HEK293 (cell line): ENCODE data around the gene AMY2B.
"Not testable (repeated sequence)": the region's sequence is repeated elsewhere in the genome, so short reads cannot be mapped to it uniquely, and the experiment has no call there.

Experiments used
- CTCF ChIA-PET: fragments of 350-600 bp; formaldehyde crosslinking; extraction: SDS; loops from one replicate; lab custom pipeline; 2021; ENCODE audit warnings: antibody characterized with exemption; lab: Yijun Ruan, JAX
- POLR2A ChIA-PET: fragments of 300-600 bp; formaldehyde crosslinking; extraction: SDS; loops from one replicate; lab custom pipeline; 2020; ENCODE audit warnings: antibody characterized with exemption, inconsistent platforms; lab: Yijun Ruan, JAX
- H3K27ac ChIP-seq: fragments of 200-500 bp; sonication (Bioruptor generic); 2 replicates; pipeline ENCODE4 v1.5.1; 2014; ENCODE audit warnings: low read depth, low read length, control low read depth, inconsistent platforms; ENCODE audit errors: extremely low read depth
- H3K36me3 ChIP-seq, 2 experiments: fragments of 200-500 bp in 1 of 2; sonication (Bioruptor generic) in 1 of 2; 1 replicate in 1 of 2; 2 replicates in 1 of 2; pipeline ENCODE4 v1.5.1; 2014 to 2017; ENCODE audit warnings: inconsistent platforms in 2 of 2, low read length in 2 of 2; ENCODE audit not compliant: control insufficient read depth in 2 of 2, insufficient read depth in 1 of 2
- H3K4me1 ChIP-seq: fragments of 200-500 bp; sonication (Bioruptor generic); 2 replicates; pipeline ENCODE4 v1.5.1; 2014; ENCODE audit warnings: mild to moderate bottlenecking, low read length, inconsistent platforms; ENCODE audit not compliant: control insufficient read depth, insufficient read depth
- H3K4me3 ChIP-seq: 2 replicates; pipeline ENCODE4 v1.5.1; 2011; ENCODE audit warnings: low read depth, mild to moderate bottlenecking, control low read depth, low read length, moderate library complexity
- H3K9me3 ChIP-seq: fragments of 200-500 bp; sonication (Bioruptor generic); 2 replicates; pipeline ENCODE4 v1.5.1; 2014; ENCODE audit warnings: low read depth, low read length, inconsistent platforms; ENCODE audit not compliant: control insufficient read depth, insufficient read depth
- EGR2 ChIP-seq: fragments of 450-650 bp; formaldehyde crosslinking; IDR thresholded peaks from 2 replicates; pipeline ENCODE4 v1.5.1; 2016; ENCODE audit warnings: low read depth, missing biosample characterization, missing genetic modification characterization
- GLIS1 ChIP-seq: fragments of 450-650 bp; formaldehyde crosslinking; IDR thresholded peaks from 2 replicates; pipeline ENCODE4 v1.5.1; 2016; ENCODE audit warnings: missing biosample characterization, missing genetic modification characterization
- GLIS2 ChIP-seq: fragments of 450-650 bp; formaldehyde crosslinking; IDR thresholded peaks from 2 replicates; pipeline ENCODE4 v1.5.1; 2016; ENCODE audit warnings: missing biosample characterization, missing genetic modification characterization
- HOXA7 ChIP-seq: sonication (generic); formaldehyde crosslinking; IDR thresholded peaks from 2 replicates; pipeline ENCODE4 v1.8.1; 2022; ENCODE audit warnings: missing genetic modification reagents, borderline replicate concordance
- MEIS1 ChIP-seq: sonication (generic); formaldehyde crosslinking; IDR thresholded peaks from 2 replicates; pipeline ENCODE4 v1.8.1; 2022; ENCODE audit warnings: missing genetic modification reagents, mild to moderate bottlenecking, borderline replicate concordance
- PRDM1 ChIP-seq: fragments of 450-650 bp; formaldehyde crosslinking; IDR thresholded peaks from 2 replicates; pipeline ENCODE4; 2016; ENCODE audit warnings: missing biosample characterization, missing genetic modification characterization
- RBAK ChIP-seq: fragments of 450-650 bp; formaldehyde crosslinking; IDR thresholded peaks from 2 replicates; pipeline ENCODE4 v1.5.1; 2016; ENCODE audit warnings: missing biosample characterization, missing genetic modification characterization
- SALL2 ChIP-seq: fragments of 450-650 bp; formaldehyde crosslinking; IDR thresholded peaks from 2 replicates; pipeline ENCODE4 v1.5.0; 2017; ENCODE audit warnings: missing biosample characterization, mild to moderate bottlenecking, missing genetic modification characterization, borderline replicate concordance
- YY1 ChIP-seq: fragments of 450-650 bp; formaldehyde crosslinking; IDR thresholded peaks from 2 replicates; pipeline ENCODE4 v1.5.1; 2018; ENCODE audit warnings: missing biosample characterization, missing genetic modification characterization
- ZFHX2 ChIP-seq: fragments of 450-650 bp; formaldehyde crosslinking; conservative IDR thresholded peaks from 2 replicates; pipeline ENCODE4 v1.5.1; 2016; ENCODE audit warnings: missing biosample characterization, missing genetic modification characterization
- ZFP3 ChIP-seq: fragments of 450-650 bp; formaldehyde crosslinking; IDR thresholded peaks from 2 replicates; pipeline ENCODE4 v1.5.1; 2016; ENCODE audit warnings: low read depth, missing biosample characterization, missing genetic modification characterization
- ZNF112 ChIP-seq: fragments of 450-650 bp; formaldehyde crosslinking; IDR thresholded peaks from 2 replicates; pipeline ENCODE4 v1.5.0; 2017; ENCODE audit warnings: missing biosample characterization, missing genetic modification characterization
- ZNF140 ChIP-seq: fragments of 450-650 bp; formaldehyde crosslinking; IDR thresholded peaks from 2 replicates; pipeline ENCODE4 v1.5.1; 2016; ENCODE audit warnings: missing biosample characterization, missing genetic modification characterization
- ZNF155 ChIP-seq: fragments of 450-650 bp; formaldehyde crosslinking; IDR thresholded peaks from 2 replicates; pipeline ENCODE4 v1.5.1; 2016; ENCODE audit warnings: missing biosample characterization, missing genetic modification characterization
- ZNF311 ChIP-seq: fragments of 450-650 bp; formaldehyde crosslinking; IDR thresholded peaks from 2 replicates; pipeline ENCODE4 v1.5.1; 2017; ENCODE audit warnings: missing biosample characterization, missing genetic modification characterization, borderline replicate concordance
- ZNF416 ChIP-seq: fragments of 450-650 bp; formaldehyde crosslinking; IDR thresholded peaks from 2 replicates; pipeline ENCODE4 v1.5.1; 2016; ENCODE audit warnings: missing biosample characterization, missing genetic modification characterization
- ZNF610 ChIP-seq: fragments of 450-650 bp; formaldehyde crosslinking; IDR thresholded peaks from 2 replicates; pipeline ENCODE4 v1.5.1; 2016; ENCODE audit warnings: missing biosample characterization, missing genetic modification characterization, borderline replicate concordance
- ZNF623 ChIP-seq: fragments of 450-650 bp; formaldehyde crosslinking; IDR thresholded peaks from 2 replicates; pipeline ENCODE4 v1.5.1; 2016; ENCODE audit warnings: missing biosample characterization, missing genetic modification characterization
- ZNF645 ChIP-seq: fragments of 450-650 bp; formaldehyde crosslinking; IDR thresholded peaks from 2 replicates; pipeline ENCODE4; 2016; ENCODE audit warnings: missing biosample characterization, missing genetic modification characterization
- ZNF747 ChIP-seq: fragments of 450-650 bp; formaldehyde crosslinking; IDR thresholded peaks from 2 replicates; pipeline ENCODE4 v1.5.1; 2016; ENCODE audit warnings: missing biosample characterization, missing genetic modification characterization
- TF ChIP-seq, protein P1 (sequence below): fragments of 450-650 bp; formaldehyde crosslinking; IDR thresholded peaks from 2 replicates; pipeline ENCODE4 v1.5.1; 2017; ENCODE audit warnings: missing biosample characterization, missing genetic modification characterization
- TF ChIP-seq, protein P2 (sequence below): fragments of 450-650 bp; formaldehyde crosslinking; IDR thresholded peaks from 2 replicates; pipeline ENCODE4 v1.5.1; 2017; ENCODE audit warnings: missing biosample characterization, missing genetic modification characterization
- TF ChIP-seq, protein P3 (sequence below): fragments of 450-650 bp; formaldehyde crosslinking; IDR thresholded peaks from 2 replicates; pipeline ENCODE4 v1.5.1; 2016; ENCODE audit warnings: missing biosample characterization, missing genetic modification characterization

The AMY2B gene

DNA sequence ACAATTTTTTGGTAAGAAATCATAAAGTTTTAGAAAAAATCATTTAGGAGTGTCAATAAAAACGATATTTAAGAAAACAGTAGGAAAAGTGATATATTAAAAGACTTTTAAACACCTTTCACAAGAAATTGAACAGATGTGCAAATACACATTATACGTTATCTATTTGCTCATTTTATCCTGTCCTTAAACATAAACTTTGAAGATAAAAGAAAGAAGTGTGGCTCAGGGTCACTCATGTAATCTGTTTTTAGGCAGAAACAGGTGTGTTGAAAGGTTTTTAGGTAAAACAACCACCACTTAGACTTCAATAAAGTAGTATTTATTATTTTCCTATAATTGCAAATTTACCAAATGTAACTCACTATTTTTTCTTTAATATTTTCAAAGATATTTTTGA is 13.1 kb downstream of the AMY2B start:
- TF ChIP-seq, protein P1, sequence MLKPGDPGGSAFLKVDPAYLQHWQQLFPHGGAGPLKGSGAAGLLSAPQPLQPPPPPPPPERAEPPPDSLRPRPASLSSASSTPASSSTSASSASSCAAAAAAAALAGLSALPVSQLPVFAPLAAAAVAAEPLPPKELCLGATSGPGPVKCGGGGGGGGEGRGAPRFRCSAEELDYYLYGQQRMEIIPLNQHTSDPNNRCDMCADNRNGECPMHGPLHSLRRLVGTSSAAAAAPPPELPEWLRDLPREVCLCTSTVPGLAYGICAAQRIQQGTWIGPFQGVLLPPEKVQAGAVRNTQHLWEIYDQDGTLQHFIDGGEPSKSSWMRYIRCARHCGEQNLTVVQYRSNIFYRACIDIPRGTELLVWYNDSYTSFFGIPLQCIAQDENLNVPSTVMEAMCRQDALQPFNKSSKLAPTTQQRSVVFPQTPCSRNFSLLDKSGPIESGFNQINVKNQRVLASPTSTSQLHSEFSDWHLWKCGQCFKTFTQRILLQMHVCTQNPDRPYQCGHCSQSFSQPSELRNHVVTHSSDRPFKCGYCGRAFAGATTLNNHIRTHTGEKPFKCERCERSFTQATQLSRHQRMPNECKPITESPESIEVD (tag by site-specific recombination): no peak
- TF ChIP-seq ZNF645 (tag by site-specific recombination): no peak
- TF ChIP-seq, protein P2, sequence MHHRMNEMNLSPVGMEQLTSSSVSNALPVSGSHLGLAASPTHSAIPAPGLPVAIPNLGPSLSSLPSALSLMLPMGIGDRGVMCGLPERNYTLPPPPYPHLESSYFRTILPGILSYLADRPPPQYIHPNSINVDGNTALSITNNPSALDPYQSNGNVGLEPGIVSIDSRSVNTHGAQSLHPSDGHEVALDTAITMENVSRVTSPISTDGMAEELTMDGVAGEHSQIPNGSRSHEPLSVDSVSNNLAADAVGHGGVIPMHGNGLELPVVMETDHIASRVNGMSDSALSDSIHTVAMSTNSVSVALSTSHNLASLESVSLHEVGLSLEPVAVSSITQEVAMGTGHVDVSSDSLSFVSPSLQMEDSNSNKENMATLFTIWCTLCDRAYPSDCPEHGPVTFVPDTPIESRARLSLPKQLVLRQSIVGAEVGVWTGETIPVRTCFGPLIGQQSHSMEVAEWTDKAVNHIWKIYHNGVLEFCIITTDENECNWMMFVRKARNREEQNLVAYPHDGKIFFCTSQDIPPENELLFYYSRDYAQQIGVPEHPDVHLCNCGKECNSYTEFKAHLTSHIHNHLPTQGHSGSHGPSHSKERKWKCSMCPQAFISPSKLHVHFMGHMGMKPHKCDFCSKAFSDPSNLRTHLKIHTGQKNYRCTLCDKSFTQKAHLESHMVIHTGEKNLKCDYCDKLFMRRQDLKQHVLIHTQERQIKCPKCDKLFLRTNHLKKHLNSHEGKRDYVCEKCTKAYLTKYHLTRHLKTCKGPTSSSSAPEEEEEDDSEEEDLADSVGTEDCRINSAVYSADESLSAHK: no peak
- TF ChIP-seq EGR2 (tag by site-specific recombination): no peak
- TF ChIP-seq, protein P3, sequence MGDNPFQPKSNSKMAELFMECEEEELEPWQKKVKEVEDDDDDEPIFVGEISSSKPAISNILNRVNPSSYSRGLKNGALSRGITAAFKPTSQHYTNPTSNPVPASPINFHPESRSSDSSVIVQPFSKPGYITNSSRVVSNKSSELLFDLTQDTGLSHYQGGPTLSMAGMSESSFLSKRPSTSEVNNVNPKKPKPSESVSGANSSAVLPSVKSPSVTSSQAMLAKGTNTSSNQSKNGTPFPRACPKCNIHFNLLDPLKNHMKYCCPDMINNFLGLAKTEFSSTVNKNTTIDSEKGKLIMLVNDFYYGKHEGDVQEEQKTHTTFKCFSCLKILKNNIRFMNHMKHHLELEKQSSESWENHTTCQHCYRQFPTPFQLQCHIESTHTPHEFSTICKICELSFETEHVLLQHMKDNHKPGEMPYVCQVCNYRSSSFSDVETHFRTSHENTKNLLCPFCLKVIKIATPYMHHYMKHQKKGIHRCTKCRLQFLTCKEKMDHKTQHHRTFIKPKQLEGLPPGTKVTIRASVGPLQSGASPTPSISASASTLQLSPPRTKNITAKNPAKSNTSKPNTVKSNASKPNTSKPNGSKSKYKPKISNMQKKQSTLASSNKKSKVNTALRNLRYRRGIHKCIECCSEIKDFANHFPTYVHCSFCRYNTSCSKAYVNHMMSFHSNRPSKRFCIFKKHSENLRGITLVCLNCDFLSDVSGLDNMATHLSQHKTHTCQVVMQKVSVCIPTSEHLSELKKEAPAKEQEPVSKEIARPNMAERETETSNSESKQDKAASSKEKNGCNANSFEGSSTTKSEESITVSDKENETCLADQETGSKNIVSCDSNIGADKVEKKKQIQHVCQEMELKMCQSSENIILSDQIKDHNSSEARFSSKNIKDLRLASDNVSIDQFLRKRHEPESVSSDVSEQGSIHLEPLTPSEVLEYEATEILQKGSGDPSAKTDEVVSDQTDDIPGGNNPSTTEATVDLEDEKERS (tag by site-specific recombination): no peak
- TF ChIP-seq MEIS1 (CRISPR knock-in tag): no peak
- no peak for TF ChIP-seq ZFP3 (tag by site-specific recombination)
- no peak for TF ChIP-seq ZNF112 (tag by site-specific recombination)
- TF ChIP-seq ZNF155: no peak
- TF ChIP-seq GLIS1 (tag by site-specific recombination): no peak
- H3K36me3 ChIP-seq: no peaks in the 10 kb centered on the region
- no peak overlapping the region for H3K4me3 ChIP-seq
- POLR2A ChIA-PET: no interaction called here
- CTCF ChIA-PET: interaction anchor here (0.6 kb wide), 1 partner anchor 732 kb away, joined by 3 read pairs; no protein-coding TSS in a partner anchor
- H3K9me3 ChIP-seq: no peaks in the 10 kb centered on the region
- H3K4me1 ChIP-seq: no peaks in the 10 kb centered on the region
- H3K27ac ChIP-seq: no peak overlapping the region

GRCh38 chr1:103602740-103603139 is 31.4 kb downstream of the AMY2B start:
- H3K36me3 ChIP-seq, H3K4me1 ChIP-seq, POLR2A ChIA-PET, H3K4me3 ChIP-seq, H3K9me3 ChIP-seq, CTCF ChIA-PET, H3K27ac ChIP-seq: not testable (repeated sequence)

GRCh38 chr1:103616362-103616761 is 45.0 kb downstream of the AMY2B start:
- ChIA-PET CTCF (no interaction called here), POLR2A (no interaction called here)
- Histone ChIP-seq H3K9me3 (no peaks in the 10 kb centered on the region), H3K36me3 (no peaks in the 10 kb centered on the region), H3K27ac (no peak overlapping the region), H3K4me1 (no peaks in the 10 kb centered on the region), H3K4me3 (no peak overlapping the region)
- TF ChIP-seq PRDM1 (tag by site-specific recombination) (no peak), RBAK (tag by site-specific recombination) (no peak), SALL2 (tag by site-specific recombination) (no peak), ZFHX2 (tag by site-specific recombination) (no peak), ZNF140 (tag by site-specific recombination) (no peak), HOXA7 (CRISPR knock-in tag) (no peak), ZNF311 (no peak), GLIS2 (tag by site-specific recombination) (no peak), ZNF610 (tag by site-specific recombination) (no peak), ZNF623 (tag by site-specific recombination) (no peak), YY1 (tag by site-specific recombination) (no peak), ZNF416 (tag by site-specific recombination) (no peak), ZNF747 (tag by site-specific recombination) (no peak)

GRCh38 chr1:103616994-103617477 is 45.6 kb downstream of the AMY2B start, which contains the start of gene AMY2A:
Gene AMY2A, plus strand, starts transcription at chr1:103617427. Its CDS starts 14 bp downstream, at chr1:103617441.
- POLR2A ChIA-PET: not testable (repeated sequence)

More at GRCh38 chr1:103616994-103617477, 45.6 kb downstream of the AMY2B start, which contains the start of gene AMY2A:
- H3K27ac ChIP-seq, CTCF ChIA-PET, H3K9me3 ChIP-seq, H3K4me3 ChIP-seq, H3K36me3 ChIP-seq, H3K4me1 ChIP-seq: not testable (repeated sequence)
